Omental fat pad (tissue), 4 donors: ENCODE measurements around the gene POLR3H. TPM values are rescaled to one million over a fixed set of nuclear protein-coding genes. Genes with fewer than 3 reads are reported as not detected.
"Not testable (repeated sequence)": the region's sequence is repeated elsewhere in the genome, so short reads cannot be mapped to it uniquely, and the experiment has no call there.

ENCODE experiments used
- ATAC-seq: fragments of 150-250 bp; one replicate; pipeline ENCODE4 v1.9.1; 2016; ENCODE audit warnings: mild to moderate bottlenecking, moderate library complexity; ENCODE audit not compliant: low FRiP score
- DNase-seq: peaks from one replicate; pipeline ENCODE4 v3.0.0-alpha.2; 2019; ENCODE audit warnings: low spot score
- CTCF ChIP-seq, 3 donors: fragments of 450-650 bp; IDR thresholded peaks; one replicate each; pipeline ENCODE4 v1.5.1; 2016 to 2017; ENCODE audit warnings: antibody characterized with exemption in 3 of 3, mild to moderate bottlenecking in 3 of 3, moderate library complexity in 2 of 3
- total RNA-seq, 4 donors: library from RNA; depleted of rRNA; stranded (reverse); fragments of >200 nt; gene quantifications; one replicate each; pipeline ENCODE4 v1.1.0, GENCODE V29; 2016

POLR3H gene
- total RNA-seq, 4 donors from 2014 or later: 17.0 to 37.7 (median 22.3) TPM

DNA sequence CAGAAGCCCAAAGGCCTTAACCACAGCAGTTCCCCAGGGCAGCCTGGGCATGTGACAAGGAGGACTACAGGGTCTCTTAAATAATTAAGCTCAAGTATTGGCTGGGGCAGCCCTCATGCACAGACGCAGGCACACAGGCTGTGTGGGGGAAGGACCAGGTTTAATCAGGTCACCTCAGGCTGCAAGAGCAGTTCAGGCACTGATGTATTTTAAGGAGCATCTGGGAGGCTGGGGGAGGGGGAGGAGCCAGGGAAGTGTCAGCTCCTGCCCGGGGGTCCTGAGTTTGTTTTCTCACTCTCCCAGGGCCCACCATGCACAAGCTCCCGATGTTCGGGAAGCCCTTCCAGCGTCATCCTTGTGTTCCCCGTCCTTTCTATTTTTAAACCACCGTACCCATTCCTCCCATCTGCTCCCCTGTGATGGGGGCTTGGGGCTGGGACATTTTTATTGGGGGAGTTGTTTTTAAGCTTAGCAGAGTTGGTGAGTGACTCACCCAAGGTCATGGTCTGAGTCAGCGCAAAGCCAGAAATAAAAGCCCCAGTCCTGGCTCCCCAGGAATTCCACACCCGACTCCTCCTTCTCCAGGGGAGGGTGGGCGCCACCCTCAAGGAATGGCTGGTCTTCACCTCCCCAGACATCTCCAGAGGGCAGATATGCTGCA is 18.9 kb upstream of the POLR3H start:
- DNase-seq: no peak
- peak; percentile 46 for ATAC-seq
- no peak for TF ChIP-seq CTCF (IDR thresholded peaks at IDR 0.05)

DNA sequence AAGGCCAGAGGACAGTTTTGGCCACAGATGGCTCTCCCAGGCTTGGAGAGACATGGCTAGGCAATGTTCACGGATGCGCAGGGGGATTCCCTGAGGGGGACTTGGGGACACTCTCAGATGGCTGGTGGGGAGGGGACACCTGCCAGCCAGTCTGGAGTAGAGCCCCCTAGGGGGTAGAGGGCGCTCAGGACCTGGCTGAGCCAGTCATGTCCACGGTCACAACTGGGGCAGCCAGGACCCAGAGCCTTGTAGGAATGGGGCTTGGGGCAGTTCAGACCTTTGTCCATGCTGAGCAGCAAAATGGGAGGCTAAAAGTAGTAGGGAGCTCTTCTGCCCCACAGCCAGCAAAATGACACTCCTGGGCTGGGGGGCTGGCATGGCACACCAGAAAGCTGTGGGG is 18.2 kb upstream of the POLR3H start:
- ATAC-seq (no peak), DNase-seq (no peak)
- TF ChIP-seq CTCF (IDR thresholded peaks at IDR 0.05): no peak

DNA sequence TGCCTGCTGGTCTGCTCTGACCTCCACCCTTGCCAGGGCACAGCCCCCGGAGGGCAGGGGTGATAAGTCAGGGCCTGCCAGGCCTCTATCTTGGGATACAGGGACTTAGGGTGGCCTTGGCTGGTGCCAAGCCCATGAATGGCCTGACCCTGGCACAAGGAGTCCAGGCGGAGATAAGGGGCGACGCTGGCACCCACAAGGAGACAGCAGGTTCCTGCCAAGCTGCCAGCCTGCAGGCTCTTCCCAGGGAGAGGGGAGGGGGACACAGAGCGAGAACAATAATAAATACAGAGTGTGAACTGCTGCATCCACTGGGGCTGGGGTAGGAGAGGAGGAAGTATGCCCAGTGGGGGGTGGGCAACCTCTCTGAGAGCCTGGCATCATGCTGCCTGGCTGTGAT is 17.5 kb upstream of the POLR3H start:
- no peak for TF ChIP-seq CTCF (IDR thresholded peaks at IDR 0.05)
- ATAC-seq (no peak), DNase-seq (no peak)

DNA sequence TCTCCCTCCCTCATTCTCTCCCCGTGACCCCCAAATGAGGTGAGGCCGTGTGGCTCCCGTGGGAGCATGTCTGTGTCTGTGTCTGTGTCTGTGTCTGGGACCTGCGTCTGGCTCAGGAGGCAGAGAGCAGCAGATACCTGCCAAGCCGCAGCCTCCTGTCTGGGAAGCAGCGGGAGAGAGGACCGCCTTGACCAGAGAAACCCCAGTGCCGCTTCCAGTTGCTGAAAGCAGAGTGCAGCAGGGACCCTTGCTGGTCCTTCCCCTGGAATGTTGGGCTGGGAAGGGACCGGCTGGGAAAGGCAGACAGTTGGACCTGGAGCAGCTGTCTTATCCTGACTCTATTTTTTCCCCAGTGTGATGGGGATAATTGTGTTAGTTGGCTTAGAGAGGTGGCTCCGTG is 17.1 kb upstream of the POLR3H start:
- TF ChIP-seq CTCF (IDR thresholded peaks at IDR 0.05): no peak
- DNase-seq (no peak), ATAC-seq (peak; percentile 1)

GRCh38 chr22:41560095-41560471 is 15.8 kb upstream of the POLR3H start:
- ATAC-seq (peak; percentile 1), DNase-seq (no peak)
- no peak for TF ChIP-seq CTCF (IDR thresholded peaks at IDR 0.05)

DNA sequence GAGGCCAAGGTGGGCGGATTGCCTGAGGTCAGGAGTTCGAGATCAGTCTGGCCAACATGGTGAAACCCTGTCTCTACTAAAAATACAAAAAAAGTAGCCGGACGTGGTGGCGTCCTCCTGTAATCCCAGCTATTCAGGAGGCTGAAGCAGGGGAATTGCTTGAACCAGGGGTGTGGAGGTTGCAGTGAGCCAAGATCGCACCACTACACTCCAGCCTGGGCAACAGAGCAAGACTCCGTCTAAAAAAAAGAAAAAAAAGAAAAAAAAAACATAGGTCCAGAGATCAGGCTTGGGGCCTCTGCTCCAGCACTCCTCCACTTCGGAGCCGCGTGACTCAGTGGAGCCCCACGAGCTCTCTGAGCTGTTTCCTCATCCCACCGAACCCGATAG is 14.0 kb upstream of the POLR3H start:
- DNase-seq, ATAC-seq: not testable (repeated sequence)

- DNase-seq (peak; percentile 37), ATAC-seq (peak; percentile 41)
- no peak for TF ChIP-seq CTCF (IDR thresholded peaks at IDR 0.05)
These were observed 13.4 kb upstream of the POLR3H start for GRCh38 chr22:41557401-41558240.
